IMR-90 (cell line): ENCODE measurements around the gene RNASE4. TPM values are rescaled to one million over a fixed set of nuclear protein-coding genes. Genes with fewer than 3 reads are reported as not detected.
"Not testable (repeated sequence)": the region's sequence is repeated elsewhere in the genome, so short reads cannot be mapped to it uniquely, and the experiment has no call there.

Experiments used
- ATAC-seq: fragments of 200-7000 bp; cut with Tn5 transposase; 2 replicates; pipeline ENCODE4 v1.9.1; 2020; ENCODE audit warnings: low read depth, mild to moderate bottlenecking, moderate library complexity
- BruUV-seq: library from RNA; stranded (reverse); fragments of 400-500 nt; replicated peaks from 2 replicates; lab custom pipeline; 2021; lab: Mats Ljungman, UMichigan
- CTCF ChIA-PET: fragments of 300-600 bp; formaldehyde crosslinking; extraction: SDS; loops from one replicate; lab custom pipeline; 2021; ENCODE audit warnings: antibody characterized with exemption; lab: Yijun Ruan, JAX
- POLR2A ChIA-PET: fragments of 300-600 bp; sonication (Branson Sonifier 250); formaldehyde crosslinking; loops from one replicate; lab custom pipeline; 2022; ENCODE audit warnings: antibody characterized with exemption; ENCODE audit not compliant: unreplicated experiment; lab: Charles Lee
- DNase-seq: peaks from one replicate; pipeline ENCODE4 v3.0.0; 2013
- H2AFZ ChIP-seq: replicated peaks from 2 replicates; pipeline ENCODE3; 2013; ENCODE audit warnings: low read length, mild to moderate bottlenecking; ENCODE audit not compliant: poor library complexity
- H2AK5ac ChIP-seq: 2 replicates; pipeline ENCODE4 v1.6.1; 2013; ENCODE audit warnings: low read depth, low read length, inconsistent platforms
- H2AK9ac ChIP-seq: replicated peaks from 2 replicates; pipeline ENCODE3; 2013; ENCODE audit warnings: mild to moderate bottlenecking, low read depth, low read length, moderate library complexity; ENCODE audit not compliant: poor library complexity
- H2BK120ac ChIP-seq: 2 replicates; pipeline ENCODE4 v1.6.1; 2013; ENCODE audit warnings: low read depth, low read length, inconsistent platforms
- H2BK15ac ChIP-seq: 3 replicates; pipeline ENCODE4 v1.6.1; 2013; ENCODE audit warnings: low read depth, low read length, inconsistent platforms
- H2BK20ac ChIP-seq: 2 replicates; pipeline ENCODE4 v1.6.1; 2013; ENCODE audit warnings: low read depth, mild to moderate bottlenecking, inconsistent platforms, low read length, moderate library complexity
- H2BK5ac ChIP-seq: 2 replicates; pipeline ENCODE4 v1.6.1; 2013; ENCODE audit warnings: mild to moderate bottlenecking, low read depth, low read length, inconsistent platforms; ENCODE audit not compliant: poor library complexity, severe bottlenecking
- H3K14ac ChIP-seq: replicated peaks from 2 replicates; pipeline ENCODE4 v1.6.1; 2013; ENCODE audit warnings: low read depth, low read length, inconsistent platforms
- H3K18ac ChIP-seq: 2 replicates; pipeline ENCODE4 v1.6.1; 2013; ENCODE audit warnings: low read depth, low read length, control low read depth
- H3K23ac ChIP-seq: 2 replicates; pipeline ENCODE4 v1.6.1; 2013; ENCODE audit warnings: low read depth, low read length, inconsistent platforms
- H3K27ac ChIP-seq: 2 replicates; pipeline ENCODE4 v1.5.1; 2013; ENCODE audit warnings: mild to moderate bottlenecking, control low read depth, low read length; ENCODE audit not compliant: insufficient read depth
- H3K27me3 ChIP-seq: 2 replicates; pipeline ENCODE4 v1.6.1; 2013; ENCODE audit warnings: low read length; ENCODE audit not compliant: control insufficient read depth, insufficient read depth
- H3K36me3 ChIP-seq: 2 replicates; pipeline ENCODE4 v1.6.1; 2013; ENCODE audit warnings: low read length, mixed read lengths; ENCODE audit not compliant: control insufficient read depth, insufficient read depth
- H3K4ac ChIP-seq: 2 replicates; pipeline ENCODE4 v1.6.1; 2013; ENCODE audit warnings: low read depth, low read length, inconsistent platforms
- H3K4me1 ChIP-seq: 2 replicates; pipeline ENCODE4 v1.6.1; 2013; ENCODE audit warnings: low read length, mixed read lengths; ENCODE audit not compliant: control insufficient read depth, insufficient read depth
- H3K4me2 ChIP-seq: 2 replicates; pipeline ENCODE4 v1.6.1; 2013; ENCODE audit warnings: low read depth, mild to moderate bottlenecking, control low read depth, low read length, moderate library complexity
- H3K4me3 ChIP-seq: 2 replicates; pipeline ENCODE4 v1.5.1; 2013; ENCODE audit warnings: low read depth, mild to moderate bottlenecking, control low read depth, low read length, moderate library complexity; ENCODE audit not compliant: insufficient read depth
- H3K56ac ChIP-seq: 2 replicates; pipeline ENCODE4 v1.6.1; 2013; ENCODE audit warnings: low read length, inconsistent platforms; ENCODE audit not compliant: insufficient read depth; ENCODE audit errors: extremely low read depth
- H3K79me1 ChIP-seq, 2 experiments: 2 replicates each; pipeline ENCODE4 v1.6.1; 2013; ENCODE audit warnings: low read length in 2 of 2, inconsistent platforms in 1 of 2, low read depth in 1 of 2
- H3K9ac ChIP-seq: 2 replicates; pipeline ENCODE4 v1.6.1; 2013; ENCODE audit warnings: low read depth, low read length, control low read depth
- H3K9me1 ChIP-seq: 2 replicates; pipeline ENCODE4 v1.6.1; 2013; ENCODE audit warnings: low read length, inconsistent platforms; ENCODE audit not compliant: insufficient read depth
- H3K9me3 ChIP-seq: 2 replicates; pipeline ENCODE4 v1.6.1; 2013; ENCODE audit warnings: low read length; ENCODE audit not compliant: control insufficient read depth, insufficient read depth
- H4K20me1 ChIP-seq: 2 replicates; pipeline ENCODE4 v1.6.1; 2013; ENCODE audit warnings: low read length, inconsistent platforms; ENCODE audit not compliant: insufficient read depth
- H4K5ac ChIP-seq: 2 replicates; pipeline ENCODE4 v1.6.1; 2013; ENCODE audit warnings: mild to moderate bottlenecking, low read depth, low read length, control low read depth
- H4K8ac ChIP-seq, 2 experiments: 2 replicates each; pipeline ENCODE4 v1.6.1; 2013; ENCODE audit warnings: low read depth in 2 of 2, low read length in 2 of 2, control low read depth in 1 of 2, inconsistent platforms in 1 of 2
- H4K91ac ChIP-seq: 2 replicates; pipeline ENCODE4 v1.6.1; 2013; ENCODE audit warnings: low read depth, low read length, inconsistent platforms; ENCODE audit not compliant: insufficient read depth
- WGBS, 2 experiments: methylation state at CpG; one replicate each; pipeline versions ENCODE4 v1.1.5 to v1.1.7; 2013; ENCODE audit warnings: missing lambda C conversion rate in 2 of 2; ENCODE audit not compliant: insufficient read length in 1 of 2; ENCODE audit errors: extremely low coverage in 2 of 2; 5-methylcytosine and 5-hydroxymethylcytosine counted together
- dilution Hi-C: fragments of 300-500 bp; cut with HindIII; formaldehyde crosslinking; loops from one replicate; pipeline ENCODE4 v1.14.3; 2018; ENCODE audit warnings: low sequenced_read_pairs; ENCODE audit not compliant: unreplicated experiment
- in situ Hi-C: fragments of 300-500 bp; cut with MboI; formaldehyde crosslinking; loops from 3 replicates; pipeline ENCODE4 v1.14.3; 2019; ENCODE audit warnings: low sequenced_read_pairs, inconsistent platforms, mixed read lengths
- intact Hi-C: fragments of 100-400 bp; cut with micrococcal nuclease; formaldehyde crosslinking; loops from 2 replicates; pipeline ENCODE4 v1.10.0; 2022
- polyA plus RNA-seq, 3 experiments: library from polyadenylated mRNA; depleted of rRNA; stranded (reverse); fragments of >200 nt; gene quantifications; 2 replicates each; pipeline ENCODE4 v1.2.3, GENCODE V29; 2012; ENCODE audit warnings: low replicate concordance in 1 of 3
- total RNA-seq: library from RNA; depleted of rRNA; stranded (reverse); fragments of >200 nt; gene quantifications from 2 replicates; pipeline ENCODE4 v1.2.3, GENCODE V29; 2012

The RNASE4 gene
- total and polyA plus RNA-seq, 2 of the 4 experiments (the other 2 are of a cell fraction) = 10.4 to 11.6 TPM

GRCh38 chr14:20666400-20666961 is 17.9 kb upstream of the RNASE4 start:
- H3K4me2 ChIP-seq, H3K14ac ChIP-seq, H4K91ac ChIP-seq, H4K8ac ChIP-seq, H2AK9ac ChIP-seq, H2BK5ac ChIP-seq, H2AK5ac ChIP-seq, H3K27ac ChIP-seq, H3K4me3 ChIP-seq, H4K20me1 ChIP-seq, H2BK20ac ChIP-seq, H3K27me3 ChIP-seq, DNase-seq, ATAC-seq, BruUV-seq, H3K36me3 ChIP-seq, H4K5ac ChIP-seq, H3K56ac ChIP-seq, H3K9me3 ChIP-seq, H3K23ac ChIP-seq, H3K18ac ChIP-seq, H3K9me1 ChIP-seq, H3K9ac ChIP-seq, H3K4ac ChIP-seq, H3K4me1 ChIP-seq, H2BK15ac ChIP-seq, H2AFZ ChIP-seq, in situ Hi-C loops, H2BK120ac ChIP-seq, POLR2A ChIA-PET, intact Hi-C loops, H3K79me1 ChIP-seq, CTCF ChIA-PET: not testable (repeated sequence)
- 80% methylated on average over 1 of the region's 7 CpGs; no CpG with 5 or more reads in 1 of the 2 experiments for WGBS, 2 experiments
- dilution Hi-C loops = loop anchor here (25.0 kb wide), 1 partner anchor 129 kb away; no protein-coding TSS in a partner anchor
